PC-3 (cell line): Measurements from ENCODE around the gene IFITM5. TPM values are rescaled to one million over a fixed set of nuclear protein-coding genes. Genes with fewer than 3 reads are reported as not detected.

Source experiments
- ATAC-seq: fragments of 200-7000 bp; cut with Tn5 transposase; 2 replicates; pipeline ENCODE4 v1.9.1; 2020; ENCODE audit warnings: mild to moderate bottlenecking, moderate library complexity
- BruUV-seq: library from RNA; stranded (reverse); fragments of 400-500 nt; replicated peaks from 2 replicates; lab custom pipeline; 2021; lab: Mats Ljungman, UMichigan
- CTCF ChIA-PET: fragments of 300-600 bp; sonication (Branson Sonifier 250); formaldehyde crosslinking; loops from one replicate; lab custom pipeline; 2022; ENCODE audit warnings: antibody characterized with exemption; lab: Charles Lee
- POLR2A ChIA-PET: fragments of 300-600 bp; sonication (Branson Sonifier 250); formaldehyde crosslinking; loops from one replicate; lab custom pipeline; 2022; ENCODE audit warnings: antibody characterized with exemption; ENCODE audit not compliant: unreplicated experiment; lab: Charles Lee
- DNase-seq: peaks from one replicate; pipeline ENCODE4 v3.0.0-alpha.2; 2015
- H2AFZ ChIP-seq: fragments of 300-600 bp; sonication (generic); 2 replicates; pipeline ENCODE4 v1.6.0; 2016; ENCODE audit warnings: antibody characterized with exemption, low read length
- H3F3A ChIP-seq: fragments of 300-600 bp; sonication (generic); one replicate; pipeline ENCODE4 v1.6.0; 2017; ENCODE audit warnings: antibody characterized with exemption, low read length, control low read depth, mild to moderate bottlenecking; ENCODE audit not compliant: unreplicated experiment
- H3K27ac ChIP-seq: fragments of 300-600 bp; sonication (generic); 2 replicates; pipeline ENCODE4 v1.5.1; 2016; ENCODE audit warnings: mild to moderate bottlenecking, low read length
- H3K27me3 ChIP-seq: fragments of 300-600 bp; sonication (generic); 2 replicates; pipeline ENCODE4 v1.6.1; 2016; ENCODE audit warnings: low read length, mixed read lengths
- H3K36me3 ChIP-seq: fragments of 300-600 bp; sonication (generic); 2 replicates; pipeline ENCODE4 v1.6.1; 2016; ENCODE audit warnings: low read depth, mixed run types, low read length, mixed read lengths
- H3K4me1 ChIP-seq: fragments of 300-600 bp; sonication (generic); 2 replicates; pipeline ENCODE4 v1.5.1; 2016; ENCODE audit warnings: low read length; ENCODE audit not compliant: insufficient read depth
- H3K4me2 ChIP-seq: fragments of 300-600 bp; sonication (generic); 2 replicates; pipeline ENCODE4 v1.6.0; 2016; ENCODE audit warnings: low read length
- H3K4me3 ChIP-seq: fragments of 300-600 bp; sonication (generic); 2 replicates; pipeline ENCODE4 v1.5.1; 2016; ENCODE audit warnings: mild to moderate bottlenecking, low read length, mixed read lengths
- H3K79me2 ChIP-seq: fragments of 300-600 bp; sonication (generic); 2 replicates; pipeline ENCODE4 v1.6.1; 2017; ENCODE audit warnings: low read length, mixed read lengths
- H3K9ac ChIP-seq: fragments of 300-600 bp; sonication (generic); 2 replicates; pipeline ENCODE4 v1.6.0; 2016; ENCODE audit warnings: mild to moderate bottlenecking, low read length
- H3K9me2 ChIP-seq: fragments of 300-600 bp; sonication (generic); replicated peaks from 2 replicates; pipeline ENCODE4 v1.6.1; 2016; ENCODE audit warnings: mixed run types, low read length, mixed read lengths
- H3K9me3 ChIP-seq: fragments of 300-600 bp; sonication (generic); 2 replicates; pipeline ENCODE4 v1.6.1; 2016; ENCODE audit warnings: low read length, mixed read lengths
- H4K20me1 ChIP-seq: fragments of 300-600 bp; sonication (generic); 2 replicates; pipeline ENCODE4 v1.6.1; 2016; ENCODE audit warnings: low read length, mixed read lengths
- EZH2 ChIP-seq: fragments of 300-600 bp; sonication (generic); IDR thresholded peaks from one replicate; pipeline ENCODE4 v1.6.1; 2017; ENCODE audit warnings: antibody characterized with exemption, mild to moderate bottlenecking, low read length; ENCODE audit not compliant: unreplicated experiment
- EZH2phosphoT487 ChIP-seq: fragments of 300-600 bp; sonication (generic); IDR thresholded peaks from 2 replicates; pipeline ENCODE4 v1.6.1; 2018; ENCODE audit warnings: mild to moderate bottlenecking, antibody characterized with exemption, low read length, borderline replicate concordance
- intact Hi-C: fragments of 100-400 bp; cut with micrococcal nuclease; formaldehyde crosslinking; loops from 2 replicates; pipeline ENCODE4 v1.9.0; 2023
- total RNA-seq: library from RNA; depleted of rRNA; stranded (reverse); fragments of >200 nt; gene quantifications from 2 replicates; pipeline ENCODE4 v1.2.3, GENCODE V29; 2014
- TF ChIP-seq, protein P1 (sequence below): fragments of 300-600 bp; sonication (generic); conservative IDR thresholded peaks from 2 replicates; pipeline ENCODE4 v1.5.1; 2017; ENCODE audit warnings: antibody characterized with exemption, low read depth, mild to moderate bottlenecking, low read length

Gene IFITM5
- total RNA-seq, 1 experiment from 2014 or later, result not detected

DNA sequence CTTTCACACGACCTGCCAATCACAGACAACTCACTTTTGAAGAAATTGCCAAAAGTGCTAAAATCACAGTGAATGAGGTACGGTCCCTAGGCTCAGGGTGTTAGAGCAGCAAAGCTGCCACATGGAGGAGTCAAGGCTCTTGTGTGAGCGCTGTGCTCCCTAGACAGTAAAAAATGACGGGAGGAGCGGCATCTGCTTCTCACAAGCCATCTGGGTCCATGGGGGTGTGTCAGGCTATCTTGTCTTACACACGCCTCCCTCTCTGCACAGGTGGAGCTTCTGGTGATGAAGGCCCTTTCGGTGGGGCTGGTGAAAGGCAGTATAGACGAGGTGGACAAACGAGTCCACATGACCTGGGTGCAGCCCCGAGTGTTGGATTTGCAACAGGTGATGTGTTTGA is 47.8 kb downstream of the IFITM5 start:
- H3K9ac ChIP-seq, result no peak overlapping the region
- H3K4me3 ChIP-seq, result no peak overlapping the region
- ATAC-seq, result no peak
- H4K20me1 ChIP-seq, result no peaks in the 10 kb centered on the region
- no peaks in the 10 kb centered on the region for H3K79me2 ChIP-seq
- no peak overlapping the region for H3K27ac ChIP-seq
- no peaks in the 10 kb centered on the region for H3K4me1 ChIP-seq
- ChIA-PET POLR2A (no interaction called here), CTCF (no interaction called here)
- no peaks in the 10 kb centered on the region for H3K9me2 ChIP-seq
- no peak overlapping the region for H2AFZ ChIP-seq
- no peak for TF ChIP-seq EZH2
- no peak for TF ChIP-seq EZH2phosphoT487
- TF ChIP-seq, protein P1, sequence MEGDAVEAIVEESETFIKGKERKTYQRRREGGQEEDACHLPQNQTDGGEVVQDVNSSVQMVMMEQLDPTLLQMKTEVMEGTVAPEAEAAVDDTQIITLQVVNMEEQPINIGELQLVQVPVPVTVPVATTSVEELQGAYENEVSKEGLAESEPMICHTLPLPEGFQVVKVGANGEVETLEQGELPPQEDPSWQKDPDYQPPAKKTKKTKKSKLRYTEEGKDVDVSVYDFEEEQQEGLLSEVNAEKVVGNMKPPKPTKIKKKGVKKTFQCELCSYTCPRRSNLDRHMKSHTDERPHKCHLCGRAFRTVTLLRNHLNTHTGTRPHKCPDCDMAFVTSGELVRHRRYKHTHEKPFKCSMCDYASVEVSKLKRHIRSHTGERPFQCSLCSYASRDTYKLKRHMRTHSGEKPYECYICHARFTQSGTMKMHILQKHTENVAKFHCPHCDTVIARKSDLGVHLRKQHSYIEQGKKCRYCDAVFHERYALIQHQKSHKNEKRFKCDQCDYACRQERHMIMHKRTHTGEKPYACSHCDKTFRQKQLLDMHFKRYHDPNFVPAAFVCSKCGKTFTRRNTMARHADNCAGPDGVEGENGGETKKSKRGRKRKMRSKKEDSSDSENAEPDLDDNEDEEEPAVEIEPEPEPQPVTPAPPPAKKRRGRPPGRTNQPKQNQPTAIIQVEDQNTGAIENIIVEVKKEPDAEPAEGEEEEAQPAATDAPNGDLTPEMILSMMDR, result no peak
- H3F3A ChIP-seq, result no peaks in the 10 kb centered on the region
- no peak for DNase-seq
- H3K27me3 ChIP-seq, result no peaks in the 10 kb centered on the region
- no TSS peak for BruUV-seq
- H3K4me2 ChIP-seq, result no peak overlapping the region
- peaks cover 39% of the 10 kb centered on the region for H3K36me3 ChIP-seq
- no peaks in the 10 kb centered on the region for H3K9me3 ChIP-seq
- intact Hi-C loops, result no loop called here

DNA sequence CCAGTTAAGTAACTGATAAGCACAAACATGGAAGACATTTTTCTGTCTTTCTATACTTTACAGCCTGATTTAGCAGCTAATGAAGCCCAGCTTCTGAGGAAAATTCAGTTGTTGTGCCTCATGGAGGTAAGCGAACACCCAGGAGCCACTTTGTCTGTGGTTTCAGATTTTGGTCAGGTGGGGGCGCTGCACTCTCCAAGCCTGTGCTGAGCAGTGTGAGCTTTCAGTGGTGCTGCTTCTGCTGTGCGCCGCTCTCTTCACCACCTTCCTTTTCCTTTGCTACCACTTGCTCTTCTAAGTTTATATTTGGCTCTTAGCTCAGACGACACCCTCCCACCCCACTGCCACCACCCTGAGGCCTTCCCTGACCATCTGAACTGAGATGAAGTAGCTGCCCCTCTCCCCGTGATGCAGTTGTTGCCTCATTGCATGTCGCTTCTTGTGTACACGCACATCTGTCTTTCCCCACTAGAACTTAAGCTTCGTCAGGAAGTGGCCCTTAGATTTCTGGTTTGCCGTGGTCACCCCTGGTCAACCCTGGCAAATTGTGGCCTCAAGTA is 48.5 kb downstream of the IFITM5 start:
- intact Hi-C loops, result no loop called here
- H3K4me3 ChIP-seq, result no peak overlapping the region
- H3K36me3 ChIP-seq, result peaks cover 44% of the 10 kb centered on the region
- TF ChIP-seq EZH2, result no peak
- TF ChIP-seq, protein P1, result peak; percentile 72
- H3K9me2 ChIP-seq, result no peaks in the 10 kb centered on the region
- no peak overlapping the region for H3K4me2 ChIP-seq
- no peak overlapping the region for H2AFZ ChIP-seq
- BruUV-seq, result no TSS peak
- H3K27ac ChIP-seq, result no peak overlapping the region
- no peaks in the 10 kb centered on the region for H3K4me1 ChIP-seq
- ChIA-PET POLR2A (no interaction called here), CTCF (interaction anchor here (0.6 to 1.0 kb wide), 4 partner anchors 11 to 111 kb away, joined by 3 to 4 read pairs (median 3); partner anchors contain the start of gene IFITM2)
- H3K27me3 ChIP-seq, result no peaks in the 10 kb centered on the region
- DNase-seq (peak; percentile 50), ATAC-seq (peak; percentile 60)
- H3K9me3 ChIP-seq, result no peaks in the 10 kb centered on the region
- H3K79me2 ChIP-seq, result no peaks in the 10 kb centered on the region
- no peaks in the 10 kb centered on the region for H4K20me1 ChIP-seq
- H3F3A ChIP-seq, result no peaks in the 10 kb centered on the region
- H3K9ac ChIP-seq, result no peak overlapping the region

DNA sequence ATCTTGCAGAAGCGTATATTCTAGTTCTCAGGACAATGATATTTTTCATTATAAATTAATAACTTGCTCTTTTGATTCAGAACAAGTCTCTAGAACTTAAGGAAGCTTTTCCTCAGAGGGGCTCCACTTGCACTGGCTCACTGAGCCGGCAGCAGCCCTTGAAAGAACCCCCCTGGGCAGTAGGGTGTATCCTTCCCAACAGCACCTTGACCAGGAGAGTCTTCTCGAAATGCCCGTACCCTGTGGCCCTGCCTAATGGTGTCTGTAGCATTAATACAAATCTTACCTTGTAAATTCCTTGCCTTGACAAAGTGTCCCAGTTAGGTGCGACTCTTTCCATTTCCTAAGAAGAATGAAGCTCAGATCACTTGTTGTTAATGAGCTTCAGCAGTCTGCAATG is 49.1 kb downstream of the IFITM5 start:
- no peak overlapping the region for H3K9ac ChIP-seq
- H3K4me2 ChIP-seq, result no peak overlapping the region
- TF ChIP-seq EZH2phosphoT487, result no peak
- TF ChIP-seq, protein P1, result no peak
- no peak for TF ChIP-seq EZH2
- H3K4me1 ChIP-seq, result no peaks in the 10 kb centered on the region
- POLR2A ChIA-PET, result no interaction called here
- no peaks in the 10 kb centered on the region for H4K20me1 ChIP-seq
- no peaks in the 10 kb centered on the region for H3K9me2 ChIP-seq
- ATAC-seq (no peak), DNase-seq (no peak)
- no peak overlapping the region for H2AFZ ChIP-seq
- no peaks in the 10 kb centered on the region for H3F3A ChIP-seq
- no peak overlapping the region for H3K27ac ChIP-seq
- H3K9me3 ChIP-seq, result no peaks in the 10 kb centered on the region
- no peaks in the 10 kb centered on the region for H3K79me2 ChIP-seq
- intact Hi-C loops, result no loop called here
- H3K36me3 ChIP-seq, result peaks cover 50% of the 10 kb centered on the region
- H3K4me3 ChIP-seq, result no peak overlapping the region
- CTCF ChIA-PET, result interaction anchor here (0.6 to 1.0 kb wide), 4 partner anchors 10 to 112 kb away, joined by 3 to 4 read pairs (median 3); partner anchors contain the start of gene IFITM2
- H3K27me3 ChIP-seq, result no peaks in the 10 kb centered on the region
- no TSS peak for BruUV-seq
